ENCODE measurements around the gene ISM2. TPM values are rescaled to one million over a fixed set of nuclear protein-coding genes. Genes with fewer than 3 reads are reported as not detected.

Gene ISM2
- total and polyA plus RNA-seq, 9 of the 15 experiments (the other 6 are each of a cell fraction or from before 2014, with no cell fraction given), result 0.08 to 0.11 TPM; not detected in 7

- no TSS peak for BruUV-seq (replicated peaks)
- WGBS (ENCODE audit: insufficient coverage, low coverage, missing lambda C conversion rate), result 81% methylated on average over 10 of the region's 11 CpGs
Measured at GRCh38 chr14:77542421-77543239, 44.0 kb upstream of the ISM2 start.

GRCh38 chr14:77541905-77542304 is 43.3 kb upstream of the ISM2 start:
- no peaks in the 10 kb centered on the region for H3K9me1 ChIP-seq (ENCODE audit: control insufficient read depth, insufficient read depth, low read length)
- intact Hi-C loops (cut with micrococcal nuclease), result no loop called here
- FAIRE-seq (no peak), ATAC-seq (no peak), DNase-seq (ENCODE audit: extremely low read depth in 1 of 4, low spot score in 3 of 4) (no peak)
- no peak overlapping the region for H3K4me3 ChIP-seq
- H3K36me3 ChIP-seq (ENCODE audit: control insufficient read depth, insufficient read depth, low read length), result peaks cover 12% of the 10 kb centered on the region; the same call in 2 of the 3 replicates
- no peaks in the 10 kb centered on the region for H3K27me3 ChIP-seq (ENCODE audit: control insufficient read depth in 2 of 2, insufficient read depth in 2 of 2, low read length in 2 of 2)
- H2AFZ ChIP-seq (ENCODE audit: low read depth, low read length), result no peak overlapping the region
- H3K9ac ChIP-seq (ENCODE audit: insufficient read depth in 1 of 2, low read depth in 2 of 2, low read length in 2 of 2), result no peak overlapping the region
- no peak overlapping the region for H3K27ac ChIP-seq (ENCODE audit: extremely low read depth, low read depth, low read length)
- no peak overlapping the region for H3K4me2 ChIP-seq (ENCODE audit: insufficient read depth, low read length)
- no peaks in the 10 kb centered on the region for H3K79me2 ChIP-seq (ENCODE audit: control insufficient read depth, insufficient read depth, low read length)
- TF ChIP-seq RBBP5 (IDR thresholded peaks at IDR 0.05; ENCODE audit: borderline replicate concordance, insufficient read depth, low read length, poor library complexity, severe bottlenecking), result no peak
- no peak for TF ChIP-seq KHSRP (IDR thresholded peaks at IDR 0.05)
- no peak for TF ChIP-seq ZHX1 (conservative IDR thresholded peaks at IDR 0.05; ENCODE audit: low read length)
- TF ChIP-seq RB1 (IDR thresholded peaks at IDR 0.05; ENCODE audit: low read depth), result no peak
- TF ChIP-seq TCFL5 (CRISPR knock-in tag; conservative IDR thresholded peaks at IDR 0.05), result no peak
- no peak for TF ChIP-seq DIDO1 (tag; IDR thresholded peaks at IDR 0.05; ENCODE audit: low read depth)
- BruUV-seq (replicated peaks), result no TSS peak
- no peaks in the 10 kb centered on the region for H3K9me3 ChIP-seq (replicated peaks; ENCODE audit: control insufficient read depth, insufficient read depth, low read depth, low read length)
- H4K20me1 ChIP-seq (replicated peaks; ENCODE audit: control insufficient read depth, insufficient read depth, low read length), result no peaks in the 10 kb centered on the region
- POLR2A ChIA-PET, result interaction anchor here (0.6 kb wide), 1 partner anchor 51 kb away, joined by 3 read pairs; no protein-coding TSS in a partner anchor
- H3K4me1 ChIP-seq (replicated peaks in 1 of 2; ENCODE audit: control insufficient read depth in 2 of 2, insufficient read depth in 2 of 2, low read length in 2 of 2), result peaks cover 0 to 9% of the 10 kb centered on the region in 2 experiments; a peak in 2 of 5 replicates
- in situ Hi-C loops (cut with MboI), result no loop called here
- WGBS (ENCODE audit: insufficient coverage, low coverage, missing lambda C conversion rate), result 88% methylated on average over 2 of the region's 4 CpGs
- CTCF ChIA-PET (ENCODE audit: low intra/inter-chr PET ratio), result no interaction called here

More at GRCh38 chr14:77542421-77543239, 44.0 kb upstream of the ISM2 start:
- Histone ChIP-seq H3K36me3 (ENCODE audit: control insufficient read depth, insufficient read depth, low read length) (peaks cover 17% of the 10 kb centered on the region; the same call in 2 of the 3 replicates), H3K4me1 (replicated peaks in 1 of 2; ENCODE audit: control insufficient read depth in 2 of 2, insufficient read depth in 2 of 2, low read length in 2 of 2) (peaks cover 0 to 5% of the 10 kb centered on the region in 2 experiments; a peak in 2 of 5 replicates), H3K9me1 (ENCODE audit: control insufficient read depth, insufficient read depth, low read length) (no peaks in the 10 kb centered on the region), H3K9ac (ENCODE audit: insufficient read depth in 1 of 2, low read depth in 2 of 2, low read length in 2 of 2) (no peak overlapping the region), H3K9me3 (replicated peaks; ENCODE audit: control insufficient read depth, insufficient read depth, low read depth, low read length) (no peaks in the 10 kb centered on the region), H2AFZ (ENCODE audit: low read depth, low read length) (no peak overlapping the region), H3K27me3 (ENCODE audit: control insufficient read depth in 2 of 2, insufficient read depth in 2 of 2, low read length in 2 of 2) (no peaks in the 10 kb centered on the region), H3K4me3 (no peak overlapping the region), H3K79me2 (ENCODE audit: control insufficient read depth, insufficient read depth, low read length) (no peaks in the 10 kb centered on the region), H3K27ac (ENCODE audit: extremely low read depth, low read depth, low read length) (no peak overlapping the region), H4K20me1 (replicated peaks; ENCODE audit: control insufficient read depth, insufficient read depth, low read length) (no peaks in the 10 kb centered on the region), H3K4me2 (ENCODE audit: insufficient read depth, low read length) (no peak overlapping the region)
- in situ Hi-C loops (cut with MboI), result no loop called here
- intact Hi-C loops (cut with micrococcal nuclease), result no loop called here
- POLR2A ChIA-PET, result interaction anchor here (0.6 kb wide), 1 partner anchor 50 kb away, joined by 3 read pairs; no protein-coding TSS in a partner anchor
- no peak for FAIRE-seq
- no peak for TF ChIP-seq CBX5 (IDR thresholded peaks at IDR 0.05; ENCODE audit: borderline replicate concordance, low read depth)
- TF ChIP-seq TAF7 (tag; IDR thresholded peaks at IDR 0.05), result no peak
- TF ChIP-seq ZNF785 (CRISPR knock-in tag; IDR thresholded peaks at IDR 0.05), result no peak
- TF ChIP-seq SUPT5H (IDR thresholded peaks at IDR 0.05), result no peak
- TF ChIP-seq FOSL1 (tag; conservative IDR thresholded peaks at IDR 0.05), result no peak
- no peak for TF ChIP-seq SMARCE1 (IDR thresholded peaks at IDR 0.05)
- ATAC-seq, result no peak
- DNase-seq (ENCODE audit: extremely low read depth in 1 of 4, low spot score in 3 of 4), result no peak
- CTCF ChIA-PET (ENCODE audit: low intra/inter-chr PET ratio), result no interaction called here
